ENCODE data around the gene MBD6. TPM values are rescaled to one million over a fixed set of nuclear protein-coding genes. Genes with fewer than 3 reads are reported as not detected.
A peak's percentile ranks its signal among the peaks of the same experiment; 100 is the strongest.

The MBD6 gene
- total RNA-seq, 2 experiments from 2014 or later = 23.9 to 110 TPM

DNA sequence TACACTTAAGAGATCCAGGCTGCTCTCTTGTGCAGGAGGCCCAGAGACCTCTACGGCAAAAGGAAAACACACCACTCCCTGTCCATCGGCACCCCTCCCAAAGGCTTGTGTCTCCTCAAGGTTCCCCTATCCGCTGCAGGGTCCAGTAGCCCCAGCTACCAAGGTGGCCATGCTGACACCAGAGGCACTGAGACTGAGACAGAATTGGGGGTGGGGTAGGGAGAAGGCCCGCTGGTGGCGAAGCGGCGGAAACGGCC is 2.9 kb upstream of the MBD6 start:
- peak overlapping the region; percentile 84 for H3K4me3 ChIP-seq (ENCODE audit: low read depth, low read length, poor library complexity, severe bottlenecking)
- TF ChIP-seq EZH2phosphoT487 (IDR thresholded peaks at IDR 0.05; ENCODE audit: borderline replicate concordance, low read depth, low read length) = no peak
- TF ChIP-seq, protein P1, sequence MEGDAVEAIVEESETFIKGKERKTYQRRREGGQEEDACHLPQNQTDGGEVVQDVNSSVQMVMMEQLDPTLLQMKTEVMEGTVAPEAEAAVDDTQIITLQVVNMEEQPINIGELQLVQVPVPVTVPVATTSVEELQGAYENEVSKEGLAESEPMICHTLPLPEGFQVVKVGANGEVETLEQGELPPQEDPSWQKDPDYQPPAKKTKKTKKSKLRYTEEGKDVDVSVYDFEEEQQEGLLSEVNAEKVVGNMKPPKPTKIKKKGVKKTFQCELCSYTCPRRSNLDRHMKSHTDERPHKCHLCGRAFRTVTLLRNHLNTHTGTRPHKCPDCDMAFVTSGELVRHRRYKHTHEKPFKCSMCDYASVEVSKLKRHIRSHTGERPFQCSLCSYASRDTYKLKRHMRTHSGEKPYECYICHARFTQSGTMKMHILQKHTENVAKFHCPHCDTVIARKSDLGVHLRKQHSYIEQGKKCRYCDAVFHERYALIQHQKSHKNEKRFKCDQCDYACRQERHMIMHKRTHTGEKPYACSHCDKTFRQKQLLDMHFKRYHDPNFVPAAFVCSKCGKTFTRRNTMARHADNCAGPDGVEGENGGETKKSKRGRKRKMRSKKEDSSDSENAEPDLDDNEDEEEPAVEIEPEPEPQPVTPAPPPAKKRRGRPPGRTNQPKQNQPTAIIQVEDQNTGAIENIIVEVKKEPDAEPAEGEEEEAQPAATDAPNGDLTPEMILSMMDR (conservative IDR thresholded peaks at IDR 0.05; ENCODE audit: low read length) = no peak
- no peak overlapping the region for H2AFZ ChIP-seq (ENCODE audit: low read length)
- H3K36me3 ChIP-seq (ENCODE audit: insufficient read depth, low read length) = peaks cover 60% of the 10 kb centered on the region
- H3K9me2 ChIP-seq (ENCODE audit: insufficient read depth, low read length) = no peaks in the 10 kb centered on the region
- H3K27ac ChIP-seq (ENCODE audit: low read depth, low read length, poor library complexity, severe bottlenecking) = peak overlapping the region; percentile 78
- intact Hi-C loops (cut with micrococcal nuclease; ENCODE audit: unreplicated experiment) = loop anchor here (1.0 to 5.0 kb wide), 4 partner anchors 32 to 279 kb away; partner anchors contain the start of genes CDK4 and GLI1
- POLR2A ChIA-PET = interaction anchor here (0.9 kb wide), 1 partner anchor 34 kb away, joined by 3 read pairs; no protein-coding TSS in a partner anchor
- CTCF ChIA-PET (ENCODE audit: unreplicated experiment) = no interaction called here
- peaks cover 40% of the 10 kb centered on the region for H3K79me2 ChIP-seq (ENCODE audit: insufficient read depth, low read depth, low read length)
- DNase-seq (ENCODE audit: low spot score) = peak; percentile 47
- H3K4me2 ChIP-seq (ENCODE audit: low read length) = peak overlapping the region; percentile 93
- BruUV-seq (replicated peaks) = no TSS peak
- no peaks in the 10 kb centered on the region for H3K9me3 ChIP-seq (ENCODE audit: low read length)
- H4K20me1 ChIP-seq (ENCODE audit: insufficient read depth, low read length) = peaks cover 21% of the 10 kb centered on the region
- H3K4me1 ChIP-seq (ENCODE audit: insufficient read depth, low read length, poor library complexity, severe bottlenecking) = peaks cover 44% of the 10 kb centered on the region

DNA sequence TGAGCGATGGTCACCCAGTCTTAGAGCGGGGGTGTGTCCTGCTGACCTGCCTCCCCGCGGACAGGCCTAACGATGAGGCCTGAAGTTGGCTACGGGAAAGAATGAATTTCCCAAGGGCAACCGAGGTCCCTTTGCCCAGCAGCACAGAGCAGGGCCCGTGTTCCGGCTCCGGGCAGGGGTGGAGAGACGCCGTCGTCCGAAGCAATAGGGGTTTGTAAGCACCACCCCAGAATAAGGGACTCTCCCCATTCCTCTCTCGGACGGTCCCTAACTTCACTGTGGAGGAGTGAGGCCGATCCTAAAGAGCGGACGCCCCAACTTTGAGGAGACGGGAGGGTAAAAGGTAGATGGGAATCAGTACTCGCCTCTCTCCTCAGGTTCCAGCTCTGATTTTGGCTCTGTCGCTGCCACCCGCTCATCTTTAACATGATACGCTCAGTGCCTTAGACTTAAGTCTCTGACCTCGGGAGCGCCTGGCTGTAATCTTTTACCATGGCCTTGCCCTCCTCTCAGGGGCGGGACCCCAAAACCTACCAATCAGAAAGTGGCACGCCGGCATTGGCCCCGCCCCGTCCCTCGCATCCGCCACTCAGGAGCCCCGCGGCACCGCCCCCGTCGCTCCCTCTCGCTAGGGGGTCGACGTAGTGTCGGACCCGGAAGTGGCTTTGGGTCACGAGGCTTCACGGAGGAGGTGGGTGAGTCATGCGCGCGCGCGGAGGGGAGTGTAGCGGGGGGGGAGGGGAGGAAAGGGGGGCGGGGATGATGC is 2.4 kb upstream of the MBD6 start, which contains the start of gene DDIT3:
DDIT3 (minus strand) TSS at position 462 of the 766 bp plus-strand sequence. CDS start 3,108 bp downstream, outside the sequence.
- peak within 1 kb of the TSS; percentile 94 for H3K4me2 ChIP-seq (ENCODE audit: low read length)
- peaks cover 22% of the 10 kb centered on the region for H4K20me1 ChIP-seq (ENCODE audit: insufficient read depth, low read length)
- no peaks in the 10 kb centered on the region for H3K9me3 ChIP-seq (ENCODE audit: low read length)
- H3K36me3 ChIP-seq (ENCODE audit: insufficient read depth, low read length) = peaks cover 60% of the 10 kb centered on the region
- peak within 1 kb of the TSS; percentile 97 for H3K27ac ChIP-seq (ENCODE audit: low read depth, low read length, poor library complexity, severe bottlenecking)
- peaks cover 44% of the 10 kb centered on the region for H3K79me2 ChIP-seq (ENCODE audit: insufficient read depth, low read depth, low read length)
- TSS peak; percentile 84 for BruUV-seq (replicated peaks)
- peak within 1 kb of the TSS; percentile 84 for H3K4me3 ChIP-seq (ENCODE audit: low read depth, low read length, poor library complexity, severe bottlenecking)
- DNase-seq (ENCODE audit: low spot score) = peak; percentile 100
- no peak for TF ChIP-seq EZH2phosphoT487 (IDR thresholded peaks at IDR 0.05; ENCODE audit: borderline replicate concordance, low read depth, low read length)
- TF ChIP-seq, protein P1 (conservative IDR thresholded peaks at IDR 0.05; ENCODE audit: low read length) = no peak
- H2AFZ ChIP-seq (ENCODE audit: low read length) = peak within 1 kb of the TSS; percentile 45; the same call in 1 of the 2 replicates
- intact Hi-C loops (cut with micrococcal nuclease; ENCODE audit: unreplicated experiment) = loop anchor here (1.0 to 5.0 kb wide), 4 partner anchors 33 to 279 kb away; partner anchors contain the start of genes CDK4 and GLI1
- CTCF ChIA-PET (ENCODE audit: unreplicated experiment) = interaction anchor here (1.0 kb wide), 1 partner anchor 40 kb away, joined by 3 read pairs; no protein-coding TSS in a partner anchor
- H3K9me2 ChIP-seq (ENCODE audit: insufficient read depth, low read length) = no peaks in the 10 kb centered on the region
- H3K4me1 ChIP-seq (ENCODE audit: insufficient read depth, low read length, poor library complexity, severe bottlenecking) = peaks cover 49% of the 10 kb centered on the region
- POLR2A ChIA-PET = interaction anchor here (0.9 to 1.2 kb wide), 4 partner anchors 27 to 43 kb away, joined by 3 to 5 read pairs (median 4); partner anchors contain the start of genes ARHGAP9 and DCTN2

Measured in OCI-LY7 (cell line).